Activated CD4-positive, alpha-beta T cell treated with anti-CD3 and anti-CD28 coated beads for 4 hours (primary cell): ENCODE measurements around the gene DUS2.
"Not testable (repeated sequence)": the region's sequence is repeated elsewhere in the genome, so short reads cannot be mapped to it uniquely, and the experiment has no call there.

Experiments used
- DNase-seq, 2 donors: peaks; one replicate each; pipeline ENCODE4 v3.0.0-alpha.2; 2020

The DUS2 gene

DNA sequence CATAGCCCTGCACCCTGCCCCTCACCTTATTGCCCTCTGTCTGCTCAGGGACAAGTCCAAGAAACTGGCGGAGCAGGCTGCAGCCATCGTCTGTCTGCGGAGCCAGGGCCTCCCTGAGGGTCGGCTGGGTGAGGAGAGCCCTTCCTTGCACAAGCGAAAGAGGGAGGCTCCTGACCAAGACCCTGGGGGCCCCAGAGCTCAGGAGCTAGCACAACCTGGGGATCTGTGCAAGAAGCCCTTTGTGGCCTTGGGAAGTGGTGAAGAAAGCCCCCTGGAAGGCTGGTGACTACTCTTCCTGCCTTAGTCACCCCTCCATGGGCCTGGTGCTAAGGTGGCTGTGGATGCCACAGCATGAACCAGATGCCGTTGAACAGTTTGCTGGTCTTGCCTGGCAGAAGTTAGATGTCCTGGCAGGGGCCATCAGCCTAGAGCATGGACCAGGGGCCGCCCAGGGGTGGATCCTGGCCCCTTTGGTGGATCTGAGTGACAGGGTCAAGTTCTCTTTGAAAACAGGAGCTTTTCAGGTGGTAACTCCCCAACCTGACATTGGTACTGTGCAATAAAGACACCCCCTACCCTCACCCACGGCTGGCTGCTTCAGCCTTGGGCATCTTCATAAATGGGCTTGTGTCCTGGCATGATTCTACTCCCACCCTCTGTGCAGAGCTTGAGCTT, 55.8 kb downstream of the DUS2 start:
- DNase-seq = no peak

DNA sequence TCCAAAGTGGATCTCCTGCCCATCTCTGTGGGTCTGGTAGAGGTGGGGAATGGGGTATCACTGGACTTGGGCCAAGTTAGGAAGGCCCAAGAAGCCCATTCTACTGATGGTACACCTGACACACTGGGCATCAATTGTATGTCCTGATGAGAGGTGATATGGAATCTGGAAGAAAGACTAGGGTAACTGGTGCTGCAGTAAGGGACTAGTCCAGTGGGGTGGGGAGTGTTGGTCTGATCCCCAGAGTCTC, 56.2 kb downstream of the DUS2 start:
- DNase-seq = no peak

DNA sequence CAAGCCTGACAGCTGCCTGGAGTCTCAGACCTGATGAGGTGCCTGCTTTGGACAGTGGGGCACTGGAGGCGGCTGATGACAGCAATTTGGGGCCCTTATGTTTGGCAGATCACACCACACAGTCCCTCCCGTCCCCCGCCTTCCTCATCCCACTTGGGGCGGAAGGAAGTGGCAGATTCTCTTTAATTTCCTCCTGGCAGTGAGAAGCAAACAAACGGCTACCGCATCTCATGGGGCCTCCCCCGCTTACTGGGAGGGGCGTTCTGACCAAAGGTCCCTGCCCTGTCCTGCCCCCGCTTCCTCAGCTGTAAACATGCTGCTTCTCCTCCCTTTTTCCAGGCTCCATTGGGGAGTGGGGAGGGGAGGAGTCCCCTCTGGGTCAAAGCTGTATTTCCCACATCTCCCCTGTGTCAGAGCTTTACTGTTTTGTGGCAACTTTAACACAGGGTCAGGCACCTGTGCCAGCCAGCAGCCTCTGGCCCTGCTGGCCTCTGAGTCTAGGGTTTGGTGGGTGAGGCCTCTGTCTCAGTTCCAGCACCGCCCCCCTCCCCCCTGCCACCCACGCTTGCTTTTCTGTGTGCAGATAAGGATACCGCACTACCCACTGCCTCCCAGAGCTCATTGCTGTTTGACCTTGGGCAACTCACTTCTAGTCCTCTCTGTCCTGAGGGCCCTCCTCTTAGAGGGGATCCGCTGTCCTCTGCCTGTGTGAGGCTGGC, 56.7 kb downstream of the DUS2 start:
- peak; percentile 71 to 76 for DNase-seq

DNA sequence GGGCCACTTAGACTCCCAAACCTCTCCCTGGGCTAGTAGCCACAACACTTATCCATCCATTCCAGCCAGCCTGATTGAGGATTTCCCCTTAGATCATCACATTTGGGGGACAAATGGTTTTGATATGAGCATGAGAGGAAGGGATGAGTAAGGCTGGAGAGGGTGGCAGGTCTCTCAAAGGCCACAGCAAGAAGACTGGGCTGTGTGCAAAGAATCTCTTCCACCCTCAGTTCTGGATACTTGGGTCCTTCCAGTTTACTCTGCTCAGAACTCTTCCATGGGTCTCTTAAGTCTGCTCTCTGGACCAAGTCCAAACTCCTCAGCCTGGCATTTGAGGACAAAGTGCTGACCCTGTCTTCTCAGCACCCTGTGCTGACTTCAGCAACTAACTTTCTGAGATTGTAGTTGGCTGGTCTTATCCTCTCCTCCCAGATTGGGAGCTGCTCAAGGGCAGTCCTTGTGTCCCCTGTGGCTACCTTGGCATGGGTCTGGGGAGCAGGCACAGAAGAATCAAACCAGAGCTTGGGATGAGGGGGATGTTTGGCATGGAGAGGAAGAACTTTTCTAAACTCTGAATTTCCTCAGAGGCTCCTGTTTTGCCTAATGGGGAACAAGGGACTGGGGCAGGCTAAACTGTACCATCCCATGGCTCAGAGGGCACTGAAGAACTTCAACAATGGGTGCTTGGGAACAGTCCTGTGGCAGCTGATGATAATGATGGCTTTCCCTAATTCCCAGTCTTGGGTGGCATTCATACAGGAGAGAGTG, 59.0 kb downstream of the DUS2 start:
- DNase-seq = no peak

DNA sequence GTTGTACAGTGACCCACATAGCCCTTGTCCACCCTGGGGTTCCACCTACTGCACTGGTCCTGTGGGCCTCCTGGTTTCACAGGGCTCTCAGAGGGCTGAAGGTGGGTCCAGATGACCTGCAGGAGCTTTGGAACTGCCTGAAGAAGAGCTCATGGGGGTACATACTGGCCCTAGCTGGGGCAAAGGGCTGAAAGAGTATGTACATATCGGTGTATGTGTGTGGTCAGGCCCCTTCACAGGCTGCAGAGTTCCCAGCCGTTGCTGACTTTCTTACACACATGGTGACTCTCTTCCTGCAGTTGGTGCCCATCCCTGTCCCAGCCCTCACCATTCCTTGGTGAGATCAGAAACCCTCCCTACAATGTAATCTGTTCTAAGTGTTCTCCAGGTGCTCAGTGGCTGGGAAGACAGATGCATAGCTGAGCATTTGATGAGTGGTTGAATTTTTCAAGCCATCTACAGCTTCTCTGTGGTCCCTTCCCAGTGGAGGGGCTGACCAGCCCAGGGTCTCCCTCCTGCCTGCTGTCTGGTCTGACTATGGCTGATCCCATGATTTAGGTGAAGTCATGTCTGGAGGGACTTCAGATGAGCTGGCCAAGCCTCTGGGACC, 59.6 kb downstream of the DUS2 start:
- no peak for DNase-seq

DNA sequence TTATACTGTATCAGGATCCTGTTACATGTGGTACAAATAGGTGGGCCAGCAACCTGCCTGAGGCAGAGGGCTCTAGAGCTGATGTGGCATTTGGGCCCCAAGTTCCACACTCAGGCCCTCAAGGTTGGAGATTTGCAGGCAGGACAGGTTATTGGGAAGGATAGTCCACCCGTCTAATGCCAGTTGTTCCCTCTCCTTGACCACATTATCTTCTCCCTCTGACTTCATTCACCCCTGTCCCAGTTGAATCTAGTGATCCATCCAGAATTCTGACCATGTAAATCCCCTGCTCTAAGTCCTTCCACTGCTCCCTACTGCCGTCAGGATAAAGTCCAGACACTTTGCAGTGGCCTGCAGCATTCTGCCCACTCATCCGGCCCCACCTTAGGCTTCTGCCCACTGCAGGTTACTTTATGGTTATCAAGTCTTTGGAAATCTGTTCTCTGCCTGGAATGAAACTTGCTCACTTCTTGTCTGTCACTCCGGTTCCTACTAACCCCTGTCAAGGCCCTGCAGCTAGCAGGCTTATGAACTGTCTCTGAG, 60.2 kb downstream of the DUS2 start:
- no peak for DNase-seq

DNA sequence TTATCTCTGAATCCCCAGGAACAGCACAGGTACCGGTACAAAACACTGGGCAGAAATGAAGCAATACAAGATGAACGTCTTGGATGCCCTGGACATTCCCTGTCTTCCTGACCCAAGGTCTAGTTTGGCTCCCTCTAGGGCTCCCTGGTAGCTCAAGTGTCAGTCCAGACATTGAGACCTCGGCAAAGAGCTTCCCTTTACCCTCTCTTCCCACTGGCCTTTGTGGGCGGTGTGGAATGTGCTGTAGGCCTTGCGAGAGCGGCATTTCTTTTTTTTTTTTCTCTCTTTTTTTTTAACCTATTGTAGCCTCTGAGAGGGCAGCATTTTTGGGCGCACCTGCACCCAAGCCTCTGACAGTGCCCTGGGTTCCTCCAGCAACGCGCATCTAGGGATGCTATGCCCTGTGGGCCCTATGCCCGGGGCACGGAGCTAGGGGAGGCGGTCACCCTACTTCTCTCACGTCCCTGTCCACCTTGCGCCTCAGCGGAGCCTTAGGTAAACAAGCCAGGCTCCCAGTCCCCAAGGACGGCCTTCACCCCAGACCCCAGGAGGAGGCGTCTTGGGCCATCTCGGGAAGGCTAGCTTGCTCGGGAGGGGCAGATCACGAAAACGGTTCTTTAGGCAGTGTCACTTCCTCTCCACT, 60.9 kb downstream of the DUS2 start:
- no peak for DNase-seq

DNA sequence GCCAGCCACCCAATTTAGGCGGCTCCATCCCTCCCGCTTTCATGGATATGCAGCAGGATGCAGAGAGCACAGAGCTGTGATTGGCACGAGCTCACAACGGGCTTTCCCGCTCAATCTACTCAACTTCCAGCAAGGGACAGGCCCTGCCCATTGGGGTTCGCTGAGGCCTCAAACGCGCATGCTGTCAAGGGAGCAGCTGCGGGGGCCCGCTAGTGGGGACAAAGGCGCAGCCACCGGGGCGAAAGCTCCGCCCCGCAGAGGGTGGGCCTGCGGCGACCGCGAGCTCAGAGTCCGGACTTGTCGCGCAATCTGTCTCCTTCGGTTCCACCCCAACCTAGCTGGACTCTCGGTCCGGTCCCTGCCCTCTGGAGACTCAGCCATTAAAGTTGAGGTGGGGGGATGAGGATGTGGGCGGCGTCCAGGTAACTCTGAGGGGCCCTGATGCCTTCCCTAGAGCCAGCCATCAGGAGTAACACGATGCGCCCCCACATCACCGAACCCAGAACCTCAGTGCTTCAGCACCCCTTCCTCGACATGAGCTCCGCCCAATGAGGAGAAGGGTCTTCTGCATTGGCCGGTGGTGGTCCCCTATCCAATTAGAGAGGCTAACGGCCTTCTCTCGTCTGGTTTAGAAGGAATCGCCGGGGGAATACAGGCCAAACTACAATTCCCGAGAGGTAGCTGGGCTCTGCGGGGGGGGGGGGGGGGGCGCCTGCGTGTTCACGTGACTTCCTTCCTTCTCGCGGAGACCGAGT, 61.6 kb downstream of the DUS2 start:
- DNase-seq = peak; percentile 73 to 81

DNA sequence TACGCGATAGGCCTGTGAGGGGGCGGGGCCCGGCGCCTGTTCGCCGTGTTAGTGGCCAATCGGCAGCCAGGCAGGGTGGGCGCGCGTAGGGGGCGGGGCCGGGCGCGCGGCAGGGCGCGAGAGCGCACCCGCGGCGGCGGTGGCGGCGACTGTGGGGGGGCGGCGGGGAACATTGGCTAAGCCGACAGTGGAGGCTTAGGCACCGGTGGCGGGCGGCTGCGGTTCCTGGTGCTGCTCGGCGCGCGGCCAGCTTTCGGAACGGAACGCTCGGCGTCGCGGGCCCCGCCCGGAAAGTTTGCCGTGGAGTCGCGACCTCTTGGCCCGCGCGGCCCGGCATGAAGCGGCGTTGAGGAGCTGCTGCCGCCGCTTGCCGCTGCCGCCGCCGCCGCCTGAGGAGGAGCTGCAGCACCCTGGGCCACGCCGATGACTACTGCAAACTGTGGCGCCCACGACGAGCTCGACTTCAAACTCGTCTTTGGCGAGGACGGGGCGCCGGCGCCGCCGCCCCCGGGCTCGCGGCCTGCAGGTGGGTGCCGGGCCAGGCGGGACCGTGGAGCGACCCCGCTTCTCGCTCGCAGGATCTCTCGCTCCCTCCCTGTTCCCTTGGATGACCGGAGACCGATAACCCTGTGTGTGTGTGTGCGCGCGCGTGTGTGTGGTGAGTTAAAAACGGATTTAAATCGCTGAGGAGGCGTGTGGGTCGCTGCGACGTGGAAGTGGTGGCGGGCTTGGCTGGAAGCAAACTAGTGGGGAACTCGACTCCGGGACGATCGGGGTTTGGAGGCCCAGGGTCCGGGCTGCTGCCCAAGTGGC, 62.4 kb downstream of the DUS2 start, which contains the start of gene NFATC3:
Gene NFATC3, plus strand, starts transcription at position 112 of the 813 bp plus-strand sequence. Its CDS starts 312 bp downstream, at position 424.
- peak; percentile 98 to 99 for DNase-seq

DNA sequence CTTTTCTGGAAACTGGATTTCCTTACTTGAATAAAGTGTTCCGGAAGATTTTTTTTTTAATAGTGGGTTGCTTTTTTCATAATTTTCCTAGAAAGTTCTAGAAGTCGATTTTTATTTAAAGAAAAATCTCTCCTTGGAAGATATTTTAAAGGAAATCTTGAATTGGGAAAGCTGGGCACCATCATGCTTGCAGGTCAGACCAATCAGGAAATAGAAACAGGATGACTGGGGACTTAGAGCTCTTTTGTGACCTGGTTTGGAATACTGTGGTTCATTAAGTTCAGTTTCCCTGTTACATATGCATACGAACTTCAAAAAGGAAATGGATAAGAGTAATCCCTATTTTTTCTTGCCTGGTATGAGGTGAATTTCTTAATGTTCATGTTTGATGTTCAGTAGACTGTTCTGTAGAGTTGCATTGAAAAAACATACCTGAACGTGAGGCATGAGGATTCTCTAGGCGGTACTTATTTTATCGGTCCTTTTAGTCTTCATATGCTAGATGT, 63.3 kb downstream of the DUS2 start:
- DNase-seq = no peak

DNA sequence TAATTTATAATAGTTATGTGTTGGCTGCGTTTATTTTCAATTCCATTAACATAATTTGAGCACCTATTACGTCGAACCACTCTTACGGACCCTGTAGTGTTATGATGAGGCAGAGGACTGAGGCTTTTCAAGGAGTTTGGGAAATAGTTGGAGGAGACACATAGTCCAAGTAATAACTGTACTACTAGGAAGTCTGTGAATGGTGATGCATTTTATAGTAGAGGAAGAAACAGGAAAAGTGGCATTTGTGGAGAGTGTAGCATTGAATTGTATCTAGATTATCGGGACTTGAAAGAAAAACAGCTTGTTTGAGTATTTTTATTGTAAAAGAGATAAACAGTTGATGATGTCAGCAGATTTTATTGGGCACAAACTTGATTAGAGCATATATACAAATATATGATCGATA, 63.8 kb downstream of the DUS2 start:
- no peak for DNase-seq

DNA sequence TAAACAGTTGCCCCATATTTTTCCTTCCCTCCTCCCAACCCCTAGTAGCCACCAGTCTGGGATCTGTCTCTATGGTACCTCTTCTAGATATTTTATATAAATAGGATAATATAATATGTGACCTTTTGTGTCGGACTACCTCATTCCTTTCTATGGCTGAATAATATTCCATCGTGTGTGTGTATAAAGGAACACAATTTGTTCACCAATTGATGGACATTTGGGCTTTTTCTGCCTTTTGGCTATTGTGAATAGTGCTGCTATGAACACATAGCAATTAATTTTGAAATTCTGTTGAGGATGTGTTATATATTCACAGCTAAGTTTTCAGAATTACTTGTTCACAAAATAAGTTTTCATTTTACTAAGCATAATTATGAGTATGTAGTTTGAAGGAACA, 64.6 kb downstream of the DUS2 start:
- DNase-seq = no peak

DNA sequence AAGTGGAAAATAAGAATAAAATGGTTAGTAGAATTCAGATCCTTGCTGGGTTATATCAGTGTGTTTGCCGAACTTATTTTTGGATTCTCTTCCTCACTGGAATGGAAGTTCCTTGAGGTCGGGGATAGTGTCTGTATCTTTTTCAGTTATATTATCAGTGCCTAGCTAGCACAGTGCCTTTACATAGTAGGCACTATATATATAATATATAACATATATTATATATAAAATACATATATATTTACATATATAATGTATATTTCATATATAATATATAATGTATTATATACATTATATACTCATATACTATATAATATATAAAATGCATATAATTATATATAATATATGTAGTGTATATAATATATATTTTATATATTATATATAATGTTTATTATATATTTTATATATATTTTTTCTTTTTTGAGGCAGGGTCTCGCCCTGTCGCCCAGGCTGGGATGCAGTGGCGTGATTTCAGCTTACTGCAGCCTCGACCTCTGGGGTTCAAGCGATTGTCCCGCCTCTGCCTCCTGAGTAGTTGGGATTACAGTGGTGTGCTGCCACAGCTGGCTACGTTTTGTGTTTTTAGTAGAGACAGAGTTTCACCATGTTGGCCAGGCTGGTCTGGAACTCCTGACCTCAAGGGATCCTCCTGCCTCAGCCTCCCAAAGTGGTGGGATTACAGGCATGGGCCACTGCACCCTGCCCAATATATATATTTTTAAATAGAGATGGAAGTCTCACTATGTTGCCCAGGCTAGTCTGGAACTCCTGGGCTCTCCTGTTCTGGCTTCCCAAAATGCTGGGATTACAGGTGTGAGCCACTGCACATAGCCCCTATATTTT, 65.3 kb downstream of the DUS2 start:
- no peak for DNase-seq

DNA sequence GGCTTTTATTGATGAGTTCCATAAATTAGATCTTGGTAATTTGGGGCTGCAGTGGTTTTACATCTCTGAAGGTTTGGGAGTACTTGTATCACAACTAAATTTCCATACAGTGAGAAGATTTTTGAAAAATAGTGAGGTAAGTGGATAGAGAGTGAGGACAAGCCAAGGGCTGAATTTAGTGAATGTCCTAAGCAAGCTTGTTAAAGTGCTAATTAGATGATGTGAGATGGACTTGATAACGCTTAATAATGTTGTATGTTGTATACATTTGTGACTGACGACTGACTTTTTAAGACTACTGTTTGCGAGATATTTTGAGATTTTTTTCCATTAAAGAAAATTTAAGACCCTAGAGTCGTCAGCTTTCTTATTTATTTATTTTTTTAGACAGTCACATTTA, 66.0 kb downstream of the DUS2 start:
- no peak for DNase-seq

DNA sequence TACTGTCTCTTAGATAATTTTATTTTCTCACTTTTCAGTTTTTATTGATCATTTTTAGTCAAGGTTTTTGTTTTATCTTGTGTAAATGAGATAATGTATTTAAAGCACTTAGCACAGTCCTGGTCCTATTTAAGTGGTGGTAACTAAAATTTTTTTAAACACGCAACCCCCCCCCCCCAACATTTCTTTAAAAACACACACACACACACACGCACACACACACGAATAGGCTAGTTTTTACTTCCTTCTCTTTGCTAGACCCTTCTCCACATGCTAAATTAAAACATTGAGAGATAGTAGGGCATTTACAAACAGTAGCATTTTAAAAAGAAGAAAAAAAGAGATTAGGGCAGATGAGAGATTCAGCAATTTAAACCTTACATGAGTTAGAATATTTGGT, 67.0 kb downstream of the DUS2 start:
- no peak for DNase-seq

DNA sequence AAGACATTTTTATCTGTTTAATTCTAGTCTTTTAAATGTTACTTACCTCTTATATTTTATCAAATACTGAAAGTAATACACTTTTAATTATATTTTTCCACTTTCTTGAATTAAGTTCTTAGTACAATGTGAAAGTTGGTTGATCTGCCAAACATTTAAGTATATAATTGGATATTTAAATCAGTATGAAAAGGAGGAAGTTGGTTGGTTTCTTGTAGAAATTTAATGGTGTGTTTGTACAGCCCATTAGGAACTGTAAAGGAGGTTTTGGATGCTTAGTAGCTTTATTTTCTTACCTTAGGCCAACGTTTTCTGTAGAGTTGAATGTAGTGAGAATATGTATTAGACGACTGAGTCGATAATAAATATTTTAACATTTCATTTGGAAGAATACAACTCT, 67.4 kb downstream of the DUS2 start:
- no peak for DNase-seq

DNA sequence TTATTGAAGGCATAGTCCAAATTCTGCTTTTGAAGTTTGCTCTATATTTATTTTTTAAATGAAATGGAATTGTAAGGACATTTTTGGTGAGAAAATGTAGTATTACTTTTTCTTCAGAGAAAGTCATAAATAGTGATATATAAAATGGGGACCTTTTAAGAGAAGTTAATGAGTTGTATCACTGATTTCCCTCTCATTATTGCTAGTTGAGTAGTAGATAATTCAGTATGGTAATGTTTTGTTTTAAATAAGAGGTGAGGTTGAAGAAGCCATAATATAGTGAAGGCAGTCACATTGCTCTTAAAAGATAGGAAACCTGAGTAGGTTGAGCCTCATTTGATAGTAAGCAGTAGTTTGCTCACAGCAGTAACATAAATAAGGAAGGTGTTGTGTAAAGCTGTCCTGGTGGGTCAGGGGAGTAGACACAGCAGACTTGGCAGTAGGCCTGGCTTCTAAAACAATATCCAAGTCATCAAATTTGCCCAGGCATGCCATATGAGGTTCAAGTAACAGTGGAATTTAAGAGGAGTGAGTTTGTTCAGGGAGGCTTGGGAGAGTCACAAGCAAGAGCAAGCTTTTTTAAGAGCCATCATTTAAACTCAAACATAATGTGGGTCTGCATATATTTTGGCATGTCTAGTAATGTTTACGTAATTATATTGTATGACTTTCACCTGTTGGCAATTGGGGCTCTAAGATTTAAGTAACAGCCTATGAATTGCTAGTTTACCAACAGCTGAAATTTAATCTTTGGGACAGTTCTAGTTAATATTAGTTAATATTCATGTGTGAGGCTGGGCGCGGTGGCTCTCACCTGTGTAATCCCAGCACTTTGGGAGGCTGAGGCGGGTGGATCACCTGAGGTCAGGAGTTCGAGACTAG, 68.5 kb downstream of the DUS2 start:
- no peak for DNase-seq

DNA sequence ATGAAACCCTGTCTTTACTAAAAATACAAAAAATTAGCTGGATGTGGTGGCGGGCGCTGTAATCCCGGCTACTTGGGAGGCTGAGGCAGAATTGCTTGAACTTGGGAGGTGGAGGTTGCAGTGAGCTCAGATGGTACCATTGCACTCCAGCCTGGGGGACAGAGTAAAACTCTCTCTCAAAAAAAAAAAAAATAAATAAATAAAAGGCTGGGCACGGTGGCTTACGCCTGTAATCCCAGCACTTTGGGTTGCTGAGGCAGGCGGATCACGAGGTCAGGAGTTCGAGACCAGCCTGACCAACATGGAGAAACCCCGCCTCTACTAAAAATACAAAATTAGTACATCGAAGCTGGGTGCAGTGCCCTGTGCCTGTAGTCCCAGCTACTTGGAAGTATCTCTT, 69.2 kb downstream of the DUS2 start:
- DNase-seq = not testable (repeated sequence)
